DMS53 treated with DMSO at 0.1 percent for 48 hours (cell line): ENCODE results near the gene MTHFD1L.

Experiments used
- DNase-seq: peaks from one replicate; lab custom pipeline; 2025; ENCODE audit not compliant: unreplicated experiment; lab: John Stamatoyannopoulos, UW

The MTHFD1L gene

GRCh38 chr6:150898399-150899170 is 33.1 kb downstream of the MTHFD1L start:
- DNase-seq, result no peak

GRCh38 chr6:150899231-150899630 is 33.7 kb downstream of the MTHFD1L start:
- DNase-seq, result no peak

GRCh38 chr6:150900049-150900448 is 34.5 kb downstream of the MTHFD1L start:
- DNase-seq, result no peak

GRCh38 chr6:150902142-150902776 is 36.8 kb downstream of the MTHFD1L start:
- no peak for DNase-seq

DNA sequence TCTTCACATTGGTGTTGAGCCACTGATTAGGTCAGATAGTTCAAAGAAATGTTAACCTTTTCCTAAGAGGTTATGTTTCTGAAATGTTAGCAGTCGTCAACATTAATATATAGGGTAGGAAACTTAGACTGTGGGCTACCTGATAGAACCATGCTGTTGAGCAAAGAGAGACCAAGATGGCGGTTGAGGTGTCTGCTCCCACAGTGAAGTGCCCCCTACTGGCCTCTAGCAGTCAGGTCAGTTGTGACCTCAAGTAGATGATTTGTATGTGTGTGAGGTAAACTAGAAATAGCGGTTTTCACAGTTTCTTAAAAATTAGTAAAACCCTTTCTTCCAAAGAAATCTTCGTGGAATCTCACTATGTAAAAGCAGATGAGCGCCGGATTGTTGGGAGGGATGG is 40.3 kb downstream of the MTHFD1L start:
- no peak for DNase-seq

DNA sequence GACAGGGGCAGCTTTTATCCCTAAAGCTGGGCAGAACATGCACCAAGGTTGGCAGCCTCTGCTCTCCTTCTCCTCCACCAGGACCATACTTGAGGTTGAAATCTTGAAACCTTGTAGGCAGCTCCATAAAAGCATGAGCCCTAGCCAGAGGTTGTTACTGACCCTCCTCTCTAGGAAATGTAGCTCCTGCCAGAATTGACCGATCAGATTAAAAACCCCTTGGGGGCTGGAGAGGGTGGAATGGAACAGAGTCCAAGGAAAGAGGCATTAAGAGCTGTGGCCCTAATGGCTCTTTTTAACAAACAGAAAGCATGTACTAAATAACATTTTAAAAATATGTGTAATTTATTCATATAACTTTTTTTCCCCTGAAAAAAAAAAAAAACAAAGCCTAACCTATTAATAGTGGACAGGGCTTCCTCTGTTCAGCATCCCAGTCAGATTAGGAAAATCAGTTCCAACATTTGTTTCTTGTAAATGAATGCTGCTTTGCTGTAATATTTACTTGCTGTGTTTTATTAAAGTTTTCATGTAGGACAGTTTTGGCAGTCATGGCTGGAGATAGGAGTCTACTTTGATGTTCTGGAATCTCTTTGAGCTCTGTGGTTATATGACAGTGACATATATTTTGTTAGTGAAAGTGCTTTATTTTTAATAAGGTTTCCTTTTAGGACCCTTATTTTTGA is 41.3 kb downstream of the MTHFD1L start:
- no peak for DNase-seq

- no peak for DNase-seq
These were observed 41.9 kb downstream of the MTHFD1L start for GRCh38 chr6:150907383-150907782.

GRCh38 chr6:150908901-150909300 is 43.4 kb downstream of the MTHFD1L start:
- DNase-seq, result no peak

GRCh38 chr6:150910561-150910960 is 45.1 kb downstream of the MTHFD1L start:
- DNase-seq, result no peak

DNA sequence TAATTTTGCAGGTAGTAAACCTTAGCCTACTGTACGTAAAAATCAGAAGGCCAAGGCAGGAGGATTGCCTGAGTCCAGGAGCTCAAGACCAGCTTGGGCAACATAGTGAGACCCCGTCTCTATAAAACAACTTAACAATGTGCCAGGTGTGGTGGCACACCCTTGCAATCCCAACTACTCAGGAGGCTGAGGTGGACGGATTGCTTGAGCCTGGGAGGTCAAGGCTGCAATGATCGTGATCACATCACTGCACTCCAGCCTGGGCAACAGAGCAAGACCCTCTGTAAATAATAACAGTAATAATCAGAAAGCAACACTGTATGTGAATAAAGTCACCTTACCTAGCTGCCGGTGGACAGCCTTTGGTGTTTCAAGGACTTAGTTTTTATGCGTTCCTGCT is 48.9 kb downstream of the MTHFD1L start:
- no peak for DNase-seq

- DNase-seq, result no peak
These were observed 49.8 kb downstream of the MTHFD1L start for GRCh38 chr6:150915131-150915879.

GRCh38 chr6:150915880-150916265 is 50.4 kb downstream of the MTHFD1L start:
- DNase-seq, result no peak

DNA sequence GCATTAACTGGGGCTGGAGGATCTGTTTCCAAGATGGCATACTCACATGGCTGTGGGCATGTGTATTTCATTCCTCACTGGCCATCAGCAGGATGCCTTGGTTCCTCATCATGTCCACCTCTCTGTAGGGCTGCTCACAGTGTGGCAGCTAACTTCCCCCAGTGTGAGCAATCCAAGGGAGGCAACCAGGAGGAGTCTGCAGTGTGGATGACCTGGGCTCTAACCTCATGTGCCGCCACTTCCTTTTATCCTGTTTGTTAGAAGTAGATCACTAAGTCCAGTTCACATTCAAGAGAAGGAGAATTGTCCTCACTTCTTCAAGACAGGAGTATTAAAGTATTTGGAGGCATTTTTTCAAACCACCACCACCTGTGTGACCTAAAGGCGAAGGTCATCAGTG is 54.4 kb downstream of the MTHFD1L start:
- no peak for DNase-seq

GRCh38 chr6:150922137-150922536 is 56.6 kb downstream of the MTHFD1L start:
- no peak for DNase-seq

DNA sequence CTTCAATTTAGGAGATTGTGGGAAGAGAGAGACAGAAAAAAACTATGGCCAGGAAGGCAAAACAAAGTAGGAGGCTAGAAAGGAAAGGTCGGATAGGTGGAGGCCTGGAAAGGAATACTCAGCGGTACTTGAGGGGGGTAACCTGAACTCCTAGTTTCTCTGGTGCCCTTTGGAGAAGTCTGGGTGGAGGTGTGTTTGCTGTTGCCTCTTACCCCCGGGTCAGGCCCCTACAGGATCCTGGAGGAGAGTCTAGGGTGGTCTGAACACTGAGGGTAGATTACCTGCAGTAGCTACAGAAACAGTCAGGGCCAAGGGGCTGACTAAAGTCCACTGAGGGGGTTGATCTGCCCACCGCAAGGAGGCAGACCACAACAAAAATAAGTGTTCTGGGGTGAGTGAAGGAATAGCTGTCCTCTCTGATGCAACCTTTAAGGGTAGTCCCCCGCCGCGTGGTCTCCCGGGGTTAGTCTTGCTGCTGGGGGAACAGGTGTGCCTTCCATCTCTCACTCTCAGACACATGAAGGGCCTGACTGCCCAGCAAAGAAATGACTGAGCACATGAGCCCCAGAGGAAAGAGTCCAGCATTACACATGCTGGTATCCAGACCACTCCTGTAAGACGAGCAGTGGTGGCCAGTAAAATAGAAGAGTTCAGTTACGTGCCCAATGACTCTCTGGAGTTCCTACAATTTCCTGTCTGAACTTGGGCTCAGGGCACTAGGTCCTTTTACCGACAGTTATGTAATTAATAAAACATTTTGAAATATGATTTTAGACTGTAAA is 59.5 kb downstream of the MTHFD1L start:
- no peak for DNase-seq

DNA sequence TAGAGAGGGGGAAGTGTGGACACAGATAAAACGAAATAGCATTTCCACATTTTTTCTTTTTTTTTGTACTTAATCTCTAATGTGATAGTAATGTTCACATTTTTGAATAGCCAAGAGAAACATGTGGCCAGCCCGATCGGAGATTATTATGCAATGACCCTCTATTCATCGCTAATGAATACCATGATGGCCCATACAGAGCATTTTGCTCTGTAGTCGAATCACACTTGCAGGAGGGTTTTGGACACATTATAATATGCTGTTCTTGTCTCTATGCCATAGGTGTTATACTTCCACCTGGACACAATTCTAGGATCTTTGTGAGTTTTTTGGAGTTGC is 60.1 kb downstream of the MTHFD1L start:
- no peak for DNase-seq

- no peak for DNase-seq
These were observed 60.5 kb downstream of the MTHFD1L start for GRCh38 chr6:150925976-150926375.

- DNase-seq, result no peak
These were observed 63.4 kb downstream of the MTHFD1L start for GRCh38 chr6:150928882-150929281.

GRCh38 chr6:150929416-150929815 is 63.9 kb downstream of the MTHFD1L start:
- DNase-seq, result no peak

GRCh38 chr6:150930841-150931240 is 65.3 kb downstream of the MTHFD1L start:
- DNase-seq, result no peak

DNA sequence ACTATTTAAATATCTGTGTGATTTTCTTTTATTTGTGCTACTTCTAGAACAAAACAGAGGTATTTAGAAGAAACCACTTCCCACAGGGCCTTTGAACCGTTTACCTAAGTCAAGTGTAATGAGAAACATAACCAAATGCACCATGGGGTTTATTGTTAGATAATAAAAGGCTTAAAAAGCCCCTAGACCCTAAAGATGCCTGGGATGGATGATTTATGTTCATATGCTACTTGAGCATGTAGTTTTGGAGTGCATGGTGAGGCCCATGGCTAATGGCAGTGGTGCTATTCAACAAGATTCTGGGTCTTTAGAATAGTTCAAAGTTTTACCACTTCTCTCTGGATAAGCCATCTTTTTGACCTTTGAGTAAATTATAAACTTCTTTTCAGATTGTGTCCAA is 65.9 kb downstream of the MTHFD1L start:
- no peak for DNase-seq
